HG02623 (cell line): Measurements from ENCODE around the gene MNT.

Experiments
- ATAC-seq: cut with Tn5 transposase; IDR thresholded peaks from one replicate; pipeline ENCODE4 v1.9.1; 2021; ENCODE audit warnings: moderate library complexity; ENCODE audit not compliant: unreplicated experiment

The MNT gene

GRCh38 chr17:2335726-2336214, 65.1 kb downstream of the MNT start:
- no peak for ATAC-seq
